Fibroblast of the aortic adventitia (primary cell): ENCODE measurements around the gene IKZF1. TPM values are rescaled to one million over a fixed set of nuclear protein-coding genes. Genes with fewer than 3 reads are reported as not detected.

Source experiments
- DNase-seq: peaks from one replicate; pipeline ENCODE4 v3.0.0-alpha.2; 2010; ENCODE audit warnings: low read depth
- H3K4me3 ChIP-seq: 2 replicates; pipeline ENCODE4 v1.5.1; 2011; ENCODE audit warnings: low read depth, mild to moderate bottlenecking, control low read depth, low read length, moderate library complexity
- total RNA-seq: library from RNA; depleted of rRNA; stranded (reverse); fragments of >200 nt; gene quantifications from 2 replicates; pipeline ENCODE4 v1.2.3, GENCODE V29; 2012; ENCODE audit warnings: low replicate concordance
- TF ChIP-seq, protein P1 (sequence below): IDR thresholded peaks from 2 replicates; pipeline ENCODE4 v1.5.1; 2011; ENCODE audit warnings: mild to moderate bottlenecking, low read length, control low read depth, inconsistent platforms; ENCODE audit not compliant: insufficient read depth

The IKZF1 gene
- total RNA-seq, 1 donor, result not detected

DNA sequence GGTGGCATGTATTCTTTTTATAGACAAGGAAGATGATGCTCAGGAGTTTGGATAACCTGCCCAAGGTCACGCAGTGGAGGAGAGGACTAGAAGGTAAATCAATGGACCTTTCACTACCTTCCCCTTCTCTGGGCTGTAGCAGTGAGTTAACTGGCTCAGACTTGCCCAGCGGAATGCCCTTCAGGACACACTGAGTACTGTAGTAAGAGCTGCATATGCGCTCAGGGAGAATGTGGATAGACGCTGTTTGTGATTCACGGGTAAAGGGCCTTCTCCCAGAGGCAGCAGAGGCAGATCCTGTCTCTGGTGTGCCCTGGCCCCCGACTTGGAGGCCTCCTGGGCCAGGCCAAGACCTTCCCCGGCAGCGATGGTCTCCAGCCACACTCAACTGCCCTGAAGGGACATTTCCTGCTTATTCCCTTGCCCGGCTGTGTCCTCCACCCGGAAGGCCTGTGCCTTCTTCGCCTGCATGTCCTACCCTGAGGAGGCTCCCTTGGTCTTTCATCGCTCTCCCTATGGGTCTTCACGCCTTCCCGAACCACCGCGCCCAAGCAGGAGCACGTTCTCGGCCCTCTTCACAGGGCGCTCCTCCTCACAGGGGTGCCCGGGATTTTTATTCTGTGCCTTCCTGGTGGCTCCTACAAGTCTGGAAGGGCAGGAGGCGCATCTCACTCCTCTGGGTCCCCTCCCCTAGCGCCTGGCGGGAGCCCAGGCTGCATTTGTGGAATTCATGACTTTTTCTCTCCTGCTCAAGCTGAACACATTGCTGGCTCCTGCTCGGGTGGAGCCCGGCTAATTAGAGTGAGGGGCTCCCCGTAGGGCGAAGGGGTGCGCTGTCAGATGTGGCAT is 1.8 kb upstream of the IKZF1 start:
- no peak overlapping the region for H3K4me3 ChIP-seq
- TF ChIP-seq, protein P1, sequence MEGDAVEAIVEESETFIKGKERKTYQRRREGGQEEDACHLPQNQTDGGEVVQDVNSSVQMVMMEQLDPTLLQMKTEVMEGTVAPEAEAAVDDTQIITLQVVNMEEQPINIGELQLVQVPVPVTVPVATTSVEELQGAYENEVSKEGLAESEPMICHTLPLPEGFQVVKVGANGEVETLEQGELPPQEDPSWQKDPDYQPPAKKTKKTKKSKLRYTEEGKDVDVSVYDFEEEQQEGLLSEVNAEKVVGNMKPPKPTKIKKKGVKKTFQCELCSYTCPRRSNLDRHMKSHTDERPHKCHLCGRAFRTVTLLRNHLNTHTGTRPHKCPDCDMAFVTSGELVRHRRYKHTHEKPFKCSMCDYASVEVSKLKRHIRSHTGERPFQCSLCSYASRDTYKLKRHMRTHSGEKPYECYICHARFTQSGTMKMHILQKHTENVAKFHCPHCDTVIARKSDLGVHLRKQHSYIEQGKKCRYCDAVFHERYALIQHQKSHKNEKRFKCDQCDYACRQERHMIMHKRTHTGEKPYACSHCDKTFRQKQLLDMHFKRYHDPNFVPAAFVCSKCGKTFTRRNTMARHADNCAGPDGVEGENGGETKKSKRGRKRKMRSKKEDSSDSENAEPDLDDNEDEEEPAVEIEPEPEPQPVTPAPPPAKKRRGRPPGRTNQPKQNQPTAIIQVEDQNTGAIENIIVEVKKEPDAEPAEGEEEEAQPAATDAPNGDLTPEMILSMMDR, result no peak
- no peak for DNase-seq

DNA sequence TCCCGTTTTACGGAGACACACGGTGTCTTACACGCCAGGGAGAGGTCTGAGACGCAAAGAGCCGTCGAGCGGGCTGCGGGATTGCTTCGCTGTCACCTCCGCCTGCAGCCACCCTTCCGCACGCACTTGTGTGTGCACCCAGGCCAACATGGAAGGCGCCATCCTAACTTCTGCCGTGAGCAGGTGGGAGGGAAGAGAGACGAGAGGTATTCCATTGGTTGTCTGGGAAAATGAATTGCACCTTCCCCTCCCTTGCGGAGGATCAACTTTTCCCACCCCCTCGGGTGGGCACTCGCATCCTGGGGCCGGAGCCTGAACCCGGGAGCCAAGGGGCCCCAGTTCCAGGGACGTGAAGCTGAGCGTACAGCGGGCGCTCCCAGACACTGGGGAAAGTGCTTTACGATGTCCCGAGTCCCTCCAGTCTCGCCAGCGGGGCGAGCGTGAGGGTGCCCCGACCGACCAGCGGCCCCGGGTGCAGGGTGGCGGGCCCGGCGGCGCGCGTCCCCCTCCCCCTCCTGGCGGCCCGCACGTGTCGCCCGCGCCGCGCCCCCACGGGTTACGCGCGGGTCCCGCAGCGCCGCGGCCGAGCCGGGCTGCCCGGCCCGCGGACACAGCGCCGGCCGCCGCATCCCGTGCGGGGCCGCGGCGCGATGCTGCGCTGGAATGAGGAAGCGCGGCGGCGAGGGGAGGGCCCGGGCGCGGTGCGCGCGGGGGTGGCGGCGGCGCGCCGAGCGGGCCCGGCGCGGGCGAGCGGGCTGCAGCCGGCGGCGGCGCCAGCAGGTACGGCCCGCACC is 984 bp upstream of the IKZF1 start:
- no peak for DNase-seq
- no peak overlapping the region for H3K4me3 ChIP-seq
- TF ChIP-seq, protein P1, result no peak

DNA sequence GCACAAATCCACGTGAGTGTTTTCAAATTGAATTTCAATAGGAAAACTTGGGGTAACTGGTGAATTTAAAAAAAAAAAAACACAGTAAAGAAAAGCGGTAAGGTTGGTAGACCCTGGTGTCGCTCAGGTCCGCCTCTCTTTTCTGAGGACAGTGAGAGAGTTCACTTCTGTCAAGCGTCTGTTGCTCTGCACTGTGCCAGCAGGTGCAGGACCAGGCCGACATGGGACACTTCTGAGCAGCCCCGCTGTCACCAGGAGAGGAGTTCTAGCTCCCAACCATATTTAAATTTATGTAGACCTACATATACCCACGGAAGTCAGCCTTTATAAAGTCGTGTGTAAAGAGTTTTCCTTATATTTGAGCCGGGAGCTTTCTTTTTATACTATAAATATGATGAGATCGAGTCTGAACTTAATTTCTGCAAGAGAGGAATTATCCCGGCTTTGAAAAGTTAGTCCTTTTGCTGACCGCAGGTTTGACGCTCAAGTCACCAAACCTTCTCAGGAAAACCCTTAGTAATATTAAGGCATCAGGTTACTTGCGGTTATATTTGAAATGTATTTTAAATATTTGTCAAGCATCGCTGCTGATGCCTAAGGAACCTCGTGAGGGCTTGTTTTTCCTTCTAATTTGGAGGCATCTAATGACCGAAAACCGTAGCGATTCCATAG is 531 bp downstream of the IKZF1 start:
- H3K4me3 ChIP-seq, result no peak overlapping the region
- no peak for DNase-seq
- TF ChIP-seq, protein P1, result no peak

DNA sequence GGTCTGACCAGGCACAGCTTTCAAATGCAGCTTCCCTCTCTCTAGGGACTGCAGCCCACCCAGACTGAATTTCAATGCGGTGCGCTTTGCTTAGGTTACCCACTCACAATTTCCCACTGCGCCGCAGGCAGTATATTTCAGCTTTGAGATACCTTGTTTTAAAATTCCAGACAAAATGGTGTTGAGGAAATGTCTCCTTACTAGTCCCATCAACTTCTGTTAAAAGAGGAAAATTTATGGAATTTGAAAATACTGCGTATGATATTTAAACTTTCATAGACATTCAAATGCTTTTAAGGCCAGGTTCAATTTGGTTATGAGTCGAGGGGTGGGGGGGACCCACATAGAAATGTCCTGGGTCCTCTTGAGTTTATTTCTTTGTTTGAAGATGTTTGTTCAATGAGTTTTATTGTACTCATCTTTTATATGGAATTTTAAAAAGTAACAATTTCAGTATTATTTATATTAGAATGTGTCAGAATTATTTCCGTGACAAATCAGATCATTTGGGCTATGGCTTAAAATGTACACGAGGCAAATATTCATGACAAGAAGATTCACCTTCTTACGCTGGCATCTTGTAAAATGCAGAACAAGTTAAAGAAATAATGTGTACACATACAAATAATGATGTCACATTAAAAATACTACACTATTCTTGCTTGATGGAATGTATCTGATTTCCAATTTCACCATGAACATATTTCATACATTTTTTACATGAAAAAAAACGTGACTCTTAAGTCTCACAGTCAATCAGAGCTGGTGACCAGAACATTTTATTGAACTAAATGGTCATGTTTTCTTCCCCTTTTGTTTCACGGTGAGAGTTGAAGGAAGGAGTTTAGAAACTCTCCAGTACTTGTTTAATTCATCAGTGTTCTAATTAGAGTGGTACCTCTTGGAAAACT is 1.3 kb downstream of the IKZF1 start:
- TF ChIP-seq, protein P1, result no peak
- no peak for DNase-seq
- H3K4me3 ChIP-seq, result no peak overlapping the region

DNA sequence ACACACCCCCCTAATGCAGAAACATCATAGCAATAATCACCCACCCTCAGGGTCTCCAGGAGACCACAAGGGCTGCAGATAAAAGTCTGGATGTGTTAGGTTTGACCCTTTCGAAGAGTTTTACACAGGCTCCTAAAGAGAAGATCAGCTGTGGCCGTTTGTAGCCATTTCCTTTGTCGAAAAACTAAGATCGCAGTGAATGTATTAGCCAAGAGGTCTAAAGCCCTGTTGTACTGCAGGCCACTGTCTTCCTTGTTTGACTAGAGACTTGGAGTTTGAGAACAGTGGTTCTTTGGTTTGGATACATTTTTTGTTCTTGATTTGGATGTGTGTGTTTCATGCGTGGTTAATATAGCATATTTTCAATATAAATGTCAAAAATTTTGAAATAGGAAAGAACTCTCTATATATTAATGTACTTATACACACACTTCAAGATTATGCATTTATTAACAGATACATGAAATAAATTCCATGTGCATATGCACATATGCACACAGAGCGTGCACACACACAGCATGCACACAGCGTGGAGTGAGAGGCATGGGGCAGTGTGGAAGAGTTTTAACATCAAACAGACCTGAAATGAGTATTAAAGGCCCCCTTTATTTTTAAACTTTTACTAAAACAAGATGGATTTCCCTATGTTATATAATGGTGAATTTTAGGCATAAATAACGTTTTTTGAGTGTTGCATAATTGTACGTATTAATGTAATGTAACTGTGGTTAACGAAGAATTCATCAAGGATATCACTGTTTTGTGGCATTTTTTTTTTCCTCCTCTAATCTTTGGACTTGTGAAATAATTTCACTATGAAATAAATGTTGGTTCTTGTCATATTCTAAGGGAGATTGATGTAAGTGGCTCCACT is 2.2 kb downstream of the IKZF1 start:
- no peak overlapping the region for H3K4me3 ChIP-seq
- no peak for DNase-seq
- TF ChIP-seq, protein P1, result no peak
